ENCODE measurements around the gene MYL11.
A peak's percentile ranks its signal among the peaks of the same experiment; 100 is the strongest.
"Not testable (repeated sequence)": the region's sequence is repeated elsewhere in the genome, so short reads cannot be mapped to it uniquely, and the experiment has no call there.

The MYL11 gene

GRCh38 chr16:30381291-30382041, 6.9 kb downstream of the MYL11 start:
- no peak for DNase-seq
- in situ Hi-C loops (cut with MboI; ENCODE audit: low pct_unique_long_range_greater_than_20kb, low sequenced_read_pairs), result no loop called here

GRCh38 chr16:30382111-30382881, 7.7 kb downstream of the MYL11 start, which contains the start of gene SEPTIN1:
TSS of gene SEPTIN1 (minus strand) at chr16:30382561. CDS start at chr16:30382542, 19 bp downstream.
- in situ Hi-C loops (cut with MboI; ENCODE audit: low pct_unique_long_range_greater_than_20kb, low sequenced_read_pairs), result no loop called here
- DNase-seq, result peak; percentile 53

GRCh38 chr16:30383521-30383920, 8.9 kb downstream of the MYL11 start:
- DNase-seq, result no peak
- in situ Hi-C loops (cut with MboI; ENCODE audit: low pct_unique_long_range_greater_than_20kb, low sequenced_read_pairs), result no loop called here

GRCh38 chr16:30394592-30395154, 20.1 kb downstream of the MYL11 start:
- no peak for DNase-seq
- in situ Hi-C loops (cut with MboI; ENCODE audit: low pct_unique_long_range_greater_than_20kb, low sequenced_read_pairs), result no loop called here

GRCh38 chr16:30395155-30395991, 20.8 kb downstream of the MYL11 start, which contains the start of gene ZNF48:
TSS of gene ZNF48 (plus strand) at chr16:30395420. CDS start at chr16:30395795, 375 bp downstream.
- in situ Hi-C loops (cut with MboI; ENCODE audit: low pct_unique_long_range_greater_than_20kb, low sequenced_read_pairs), result no loop called here
- DNase-seq, result peak; percentile 88

- in situ Hi-C loops (cut with MboI; ENCODE audit: low pct_unique_long_range_greater_than_20kb, low sequenced_read_pairs), result no loop called here
- peak; percentile 59 for DNase-seq
Measured at GRCh38 chr16:30395992-30396585, 21.5 kb downstream of the MYL11 start.

- in situ Hi-C loops (cut with MboI; ENCODE audit: low pct_unique_long_range_greater_than_20kb, low sequenced_read_pairs), result not testable (repeated sequence)
Measured at GRCh38 chr16:30396627-30397026, 22.0 kb downstream of the MYL11 start.

GRCh38 chr16:30397056-30397455, 22.5 kb downstream of the MYL11 start:
- peak; percentile 45 for DNase-seq
- in situ Hi-C loops (cut with MboI; ENCODE audit: low pct_unique_long_range_greater_than_20kb, low sequenced_read_pairs), result no loop called here

More at GRCh38 chr16:30396627-30397026, 22.0 kb downstream of the MYL11 start:
- not testable (repeated sequence) for DNase-seq

- DNase-seq, result no peak
- in situ Hi-C loops (cut with MboI; ENCODE audit: low pct_unique_long_range_greater_than_20kb, low sequenced_read_pairs), result no loop called here
Measured at GRCh38 chr16:30397776-30398660, 23.4 kb downstream of the MYL11 start.

GRCh38 chr16:30398661-30399434, 24.2 kb downstream of the MYL11 start:
- in situ Hi-C loops (cut with MboI; ENCODE audit: low pct_unique_long_range_greater_than_20kb, low sequenced_read_pairs), result no loop called here
- no peak for DNase-seq

- in situ Hi-C loops (cut with MboI; ENCODE audit: low pct_unique_long_range_greater_than_20kb, low sequenced_read_pairs), result loop anchor here (10.0 kb wide), 1 partner anchor 45 kb away; the partner anchor contains the start of gene CD2BP2
- no peak for DNase-seq
Measured at GRCh38 chr16:30399435-30400186, 25.0 kb downstream of the MYL11 start.

GRCh38 chr16:30401768-30402425, 27.3 kb downstream of the MYL11 start:
- DNase-seq, result no peak
- in situ Hi-C loops (cut with MboI; ENCODE audit: low pct_unique_long_range_greater_than_20kb, low sequenced_read_pairs), result loop anchor here (10.0 kb wide), 1 partner anchor 47 kb away; the partner anchor contains the start of gene CD2BP2

- in situ Hi-C loops (cut with MboI; ENCODE audit: low pct_unique_long_range_greater_than_20kb, low sequenced_read_pairs), result loop anchor here (10.0 kb wide), 1 partner anchor 52 kb away; the partner anchor contains the start of gene CD2BP2
- DNase-seq, result no peak
Measured at GRCh38 chr16:30406795-30407101, 32.1 kb downstream of the MYL11 start.

- in situ Hi-C loops (cut with MboI; ENCODE audit: low pct_unique_long_range_greater_than_20kb, low sequenced_read_pairs), result loop anchor here (10.0 kb wide), 1 partner anchor 52 kb away; the partner anchor contains the start of gene CD2BP2
- peak; percentile 92 for DNase-seq
Measured at GRCh38 chr16:30407102-30407803, 32.7 kb downstream of the MYL11 start, which contains the start of gene ZNF771. TSS of gene ZNF771 (plus strand) at chr16:30407606. CDS start at chr16:30408054, 448 bp downstream.

Data from KBM-7 (cell line).